ENCODE data around the gene MLIP.

DNA sequence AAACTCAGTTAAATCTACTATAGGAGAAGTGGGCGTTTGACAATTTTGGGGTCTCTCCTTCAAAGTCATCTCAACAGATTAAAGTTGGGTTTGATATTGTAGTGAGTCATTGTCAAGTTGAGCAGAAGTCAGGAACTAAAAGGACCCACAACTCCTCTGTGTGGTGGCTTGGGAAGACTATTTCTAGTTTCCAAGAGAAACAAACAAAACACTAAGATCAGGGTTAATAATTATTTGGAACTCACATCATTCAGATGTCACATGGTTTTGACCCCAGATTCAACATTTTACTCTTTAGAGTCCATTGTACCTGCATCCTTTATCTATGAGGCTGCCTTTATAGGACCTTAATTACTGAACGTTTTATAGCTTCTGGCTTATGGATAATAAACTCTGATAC lies 151.7 kb downstream of the MLIP start:
- no peak for TF ChIP-seq EP300 (IDR thresholded peaks at IDR 0.05; ENCODE audit: low read depth in 2 of 2, low read length in 2 of 2)
- TF ChIP-seq EP300 (CRISPR knock-in tag; IDR thresholded peaks at IDR 0.05; ENCODE audit: borderline replicate concordance), result no peak
- no peak for TF ChIP-seq ZNF333 (CRISPR knock-in tag; IDR thresholded peaks at IDR 0.05; ENCODE audit: borderline replicate concordance)
- no peak for TF ChIP-seq SRSF1 (optimal IDR thresholded peaks at IDR 0.05; ENCODE audit: low read depth, low read length)
- no peak for TF ChIP-seq ZNF274 (CRISPR knock-in tag; IDR thresholded peaks at IDR 0.05)
- no peak for TF ChIP-seq EZH2 (conservative IDR thresholded peaks at IDR 0.05; ENCODE audit: low read depth, low read length)
- TF ChIP-seq, protein P1, sequence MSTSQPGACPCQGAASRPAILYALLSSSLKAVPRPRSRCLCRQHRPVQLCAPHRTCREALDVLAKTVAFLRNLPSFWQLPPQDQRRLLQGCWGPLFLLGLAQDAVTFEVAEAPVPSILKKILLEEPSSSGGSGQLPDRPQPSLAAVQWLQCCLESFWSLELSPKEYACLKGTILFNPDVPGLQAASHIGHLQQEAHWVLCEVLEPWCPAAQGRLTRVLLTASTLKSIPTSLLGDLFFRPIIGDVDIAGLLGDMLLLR (CRISPR knock-in tag; IDR thresholded peaks at IDR 0.05), result no peak
- TF ChIP-seq, protein P2, sequence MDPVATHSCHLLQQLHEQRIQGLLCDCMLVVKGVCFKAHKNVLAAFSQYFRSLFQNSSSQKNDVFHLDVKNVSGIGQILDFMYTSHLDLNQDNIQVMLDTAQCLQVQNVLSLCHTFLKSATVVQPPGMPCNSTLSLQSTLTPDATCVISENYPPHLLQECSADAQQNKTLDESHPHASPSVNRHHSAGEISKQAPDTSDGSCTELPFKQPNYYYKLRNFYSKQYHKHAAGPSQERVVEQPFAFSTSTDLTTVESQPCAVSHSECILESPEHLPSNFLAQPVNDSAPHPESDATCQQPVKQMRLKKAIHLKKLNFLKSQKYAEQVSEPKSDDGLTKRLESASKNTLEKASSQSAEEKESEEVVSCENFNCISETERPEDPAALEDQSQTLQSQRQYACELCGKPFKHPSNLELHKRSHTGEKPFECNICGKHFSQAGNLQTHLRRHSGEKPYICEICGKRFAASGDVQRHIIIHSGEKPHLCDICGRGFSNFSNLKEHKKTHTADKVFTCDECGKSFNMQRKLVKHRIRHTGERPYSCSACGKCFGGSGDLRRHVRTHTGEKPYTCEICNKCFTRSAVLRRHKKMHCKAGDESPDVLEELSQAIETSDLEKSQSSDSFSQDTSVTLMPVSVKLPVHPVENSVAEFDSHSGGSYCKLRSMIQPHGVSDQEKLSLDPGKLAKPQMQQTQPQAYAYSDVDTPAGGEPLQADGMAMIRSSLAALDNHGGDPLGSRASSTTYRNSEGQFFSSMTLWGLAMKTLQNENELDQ (CRISPR knock-in tag; IDR thresholded peaks at IDR 0.05; ENCODE audit: borderline replicate concordance), result no peak
- TF ChIP-seq DNMT3B (CRISPR knock-in tag; conservative IDR thresholded peaks at IDR 0.05), result no peak
- no peak for TF ChIP-seq TAF15 (IDR thresholded peaks at IDR 0.05; ENCODE audit: low read depth, low read length, poor library complexity, severe bottlenecking)
- no peak for TF ChIP-seq SIN3A (IDR thresholded peaks at IDR 0.05; ENCODE audit: borderline replicate concordance, low read depth, low read length)
- TF ChIP-seq CBFB (CRISPR knock-in tag; IDR thresholded peaks at IDR 0.05), result no peak
- TF ChIP-seq TAF1 (CRISPR knock-in tag; IDR thresholded peaks at IDR 0.05), result no peak
